NCI-H345 treated with DMSO at 0.1 percent for 48 hours (cell line): ENCODE results near the gene MYEOV.

ENCODE experiments used
- DNase-seq: peaks from one replicate; lab custom pipeline; 2025; ENCODE audit not compliant: unreplicated experiment; lab: John Stamatoyannopoulos, UW

The MYEOV gene

DNA sequence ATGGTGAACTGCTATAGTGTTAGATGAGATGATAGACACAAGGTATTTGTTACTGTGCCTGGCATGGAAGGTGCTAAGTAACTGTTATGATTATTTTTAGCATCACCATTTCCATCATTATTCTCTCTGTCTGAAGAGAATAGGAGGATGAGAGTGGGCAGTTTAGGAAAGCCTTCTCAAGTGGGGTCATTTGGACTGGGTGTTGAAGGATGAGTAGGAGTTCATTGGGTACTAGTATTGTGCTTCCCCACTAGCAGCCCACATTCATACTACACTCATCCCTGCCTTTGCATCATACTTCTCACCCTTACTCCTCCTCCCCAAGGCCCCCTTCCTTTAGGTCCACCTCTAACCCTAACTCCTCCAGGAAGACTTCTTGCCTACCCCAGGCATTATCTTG lies 20.6 kb downstream of the MYEOV start:
- DNase-seq, result no peak

DNA sequence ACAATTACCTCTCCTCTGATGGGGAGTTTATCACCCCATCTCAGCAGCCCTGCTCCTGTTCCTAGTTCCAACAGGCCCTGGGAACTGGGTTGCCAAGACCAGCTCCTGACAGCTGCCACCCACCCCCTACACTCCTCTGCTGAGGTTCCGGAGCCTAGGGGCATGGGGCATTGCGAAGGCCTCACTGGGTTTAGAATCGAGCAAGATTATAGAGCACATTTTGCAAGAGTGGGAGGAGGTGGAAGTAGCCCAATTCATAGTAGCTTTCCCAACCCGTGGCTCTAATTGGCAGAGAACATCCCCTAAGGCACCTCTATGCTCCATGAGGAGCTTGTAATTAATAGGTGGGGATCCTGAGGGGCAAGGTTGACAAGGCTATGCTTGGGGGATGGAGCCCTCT lies 23.0 kb downstream of the MYEOV start:
- DNase-seq, result no peak

DNA sequence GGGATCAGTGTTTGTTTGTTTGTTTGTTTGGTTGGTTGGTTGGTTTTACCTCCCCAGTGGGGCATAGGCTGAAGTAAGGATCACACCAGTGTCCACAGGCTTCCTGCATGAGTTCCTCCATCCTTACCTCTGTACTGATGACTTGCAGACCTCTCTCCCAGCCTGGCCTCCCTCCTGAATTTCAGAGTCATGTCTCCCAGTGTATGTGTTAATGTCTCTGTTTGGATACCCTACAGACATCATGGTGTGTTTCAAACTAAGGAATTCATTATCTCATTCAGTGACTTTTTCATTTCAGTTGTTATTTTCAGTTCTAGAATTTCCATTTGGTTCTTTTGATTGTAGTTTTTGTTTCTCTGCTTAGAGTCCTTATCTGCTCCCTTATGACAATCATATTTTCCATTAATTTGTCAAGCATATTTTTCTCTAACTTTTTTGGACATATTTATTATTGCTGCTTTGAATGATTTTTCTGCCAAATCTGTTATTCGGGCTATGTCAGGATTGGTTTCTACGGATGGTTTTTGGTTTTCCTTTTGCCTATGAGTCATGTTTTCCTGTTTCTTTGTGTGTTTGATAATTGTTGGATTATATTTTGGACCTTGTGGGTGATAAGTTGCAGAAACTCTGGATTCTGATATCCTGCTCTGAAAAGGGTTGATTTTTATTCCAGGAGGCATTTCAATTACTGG lies 23.6 kb downstream of the MYEOV start:
- DNase-seq, result no peak

DNA sequence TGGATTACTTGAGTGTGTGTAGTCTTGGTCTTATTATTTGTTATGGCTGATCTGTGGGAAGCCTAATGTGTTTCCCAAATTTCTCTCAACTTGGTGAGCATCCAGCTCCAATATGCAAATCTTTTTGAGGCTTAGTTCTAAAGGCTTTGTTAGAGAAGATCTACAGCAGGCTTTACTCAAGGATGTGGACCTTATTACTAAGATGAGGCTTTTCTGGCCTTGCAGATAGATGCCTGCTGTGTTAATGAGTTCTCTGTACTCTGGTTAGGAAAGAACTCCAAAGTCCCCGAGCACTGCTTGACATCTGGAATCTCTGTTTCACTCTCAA lies 24.1 kb downstream of the MYEOV start:
- no peak for DNase-seq

DNA sequence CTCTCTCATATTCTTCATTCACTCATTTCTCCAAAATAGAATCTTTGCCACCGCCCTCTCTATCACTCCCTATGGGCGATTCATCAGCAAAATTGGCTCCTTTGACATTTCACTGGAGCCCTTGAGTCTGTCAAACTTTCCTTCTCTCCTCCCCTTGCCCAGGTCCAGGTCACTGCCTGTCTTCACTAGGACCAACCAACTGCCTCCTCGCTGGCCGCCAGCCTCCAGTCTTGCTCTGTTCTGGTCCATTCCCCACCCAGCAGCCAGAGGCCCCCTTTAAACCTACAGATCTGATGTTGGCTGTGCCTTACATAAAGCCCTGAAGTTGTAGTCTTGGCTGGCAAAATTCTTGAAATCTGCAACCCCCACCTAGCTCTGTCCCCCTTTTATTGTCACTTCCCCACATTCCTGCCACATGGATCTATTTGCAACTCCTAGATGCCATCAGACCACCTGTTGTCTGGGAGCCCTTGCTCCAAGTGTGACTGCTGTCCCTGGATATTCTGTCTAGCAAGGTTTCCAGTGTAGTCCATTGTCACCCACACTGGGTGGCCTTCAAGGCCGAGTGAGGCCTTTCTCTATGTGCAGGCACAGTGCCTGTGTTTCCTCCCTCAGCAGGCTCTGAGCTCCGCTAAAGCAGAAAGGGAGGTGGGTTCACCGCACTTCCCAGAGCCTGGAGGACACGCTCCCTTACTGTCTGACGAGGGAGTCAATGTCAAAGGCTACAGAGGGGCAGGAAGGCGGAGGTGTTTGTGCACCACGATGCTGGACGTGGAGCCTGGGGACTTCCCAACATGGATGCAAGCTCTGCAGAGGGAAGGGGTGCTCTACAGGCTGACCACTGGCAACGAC lies 25.5 kb downstream of the MYEOV start:
- DNase-seq, result no peak

DNA sequence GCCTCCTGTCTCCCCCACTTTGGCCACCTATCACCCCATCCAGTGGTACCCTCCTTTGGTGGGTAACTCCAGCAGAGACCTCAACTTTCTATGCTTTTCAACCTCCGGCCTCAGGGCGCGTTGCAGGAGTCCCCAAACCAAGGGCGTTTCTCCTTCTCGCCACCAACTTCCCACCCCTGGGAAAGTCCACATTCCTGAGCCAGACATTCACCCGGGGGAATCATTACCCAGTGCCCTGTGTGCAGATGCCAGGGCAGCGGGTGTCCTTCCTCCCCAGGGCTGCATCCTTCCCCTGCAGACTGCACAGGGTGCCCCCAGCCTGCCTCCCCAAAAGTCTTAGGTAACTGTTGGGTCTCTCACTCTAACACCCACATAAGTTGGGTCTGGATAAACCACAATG lies 26.4 kb downstream of the MYEOV start:
- DNase-seq, result no peak

DNA sequence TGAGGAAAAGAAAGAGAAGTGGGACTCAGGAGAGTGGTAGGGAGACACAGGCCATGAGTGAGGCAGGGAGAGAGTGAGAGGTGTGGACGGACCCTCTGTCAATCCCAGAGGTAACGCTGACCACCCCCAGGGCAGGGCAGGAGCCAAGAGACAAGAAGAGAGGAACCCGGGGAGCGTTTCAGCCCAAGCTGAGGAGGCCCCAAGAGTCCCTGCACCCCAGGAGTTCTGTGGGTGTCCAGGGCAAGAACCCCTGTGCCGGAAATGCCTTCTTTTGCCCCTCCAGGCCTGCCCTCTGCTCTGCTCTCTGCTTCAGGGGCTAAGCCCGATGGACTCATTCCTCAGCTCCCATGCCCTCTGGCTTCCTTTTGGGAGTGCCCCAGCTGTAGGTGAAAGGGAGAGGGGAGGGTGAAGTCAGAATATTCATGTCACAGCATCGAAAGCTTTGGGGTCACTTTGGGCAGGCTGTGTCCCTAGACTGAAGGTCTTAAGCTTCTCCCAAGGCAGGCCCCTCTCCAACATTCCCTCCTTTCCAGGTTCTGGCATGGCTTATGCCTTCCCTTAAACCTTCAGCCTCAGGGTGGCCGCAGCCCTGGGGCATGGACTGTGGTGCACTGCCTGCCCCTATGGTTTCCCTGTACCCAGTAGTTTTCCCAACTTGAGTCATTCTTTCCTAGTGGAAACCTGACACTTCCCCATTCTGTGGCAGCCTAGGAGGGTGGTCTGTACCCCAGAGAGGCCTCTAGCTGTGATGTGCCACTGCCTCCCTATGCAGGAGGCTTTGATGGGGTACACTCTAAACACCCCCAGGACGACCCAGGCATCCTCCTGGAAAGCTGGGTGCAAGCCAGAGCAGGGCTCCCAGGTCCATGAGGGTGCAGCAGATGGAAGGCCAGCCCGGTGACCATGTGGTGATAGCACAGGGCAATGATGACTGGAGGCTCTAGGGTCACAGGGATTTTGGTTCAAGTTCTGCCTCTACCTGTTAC lies 27.1 kb downstream of the MYEOV start:
- DNase-seq, result no peak

DNA sequence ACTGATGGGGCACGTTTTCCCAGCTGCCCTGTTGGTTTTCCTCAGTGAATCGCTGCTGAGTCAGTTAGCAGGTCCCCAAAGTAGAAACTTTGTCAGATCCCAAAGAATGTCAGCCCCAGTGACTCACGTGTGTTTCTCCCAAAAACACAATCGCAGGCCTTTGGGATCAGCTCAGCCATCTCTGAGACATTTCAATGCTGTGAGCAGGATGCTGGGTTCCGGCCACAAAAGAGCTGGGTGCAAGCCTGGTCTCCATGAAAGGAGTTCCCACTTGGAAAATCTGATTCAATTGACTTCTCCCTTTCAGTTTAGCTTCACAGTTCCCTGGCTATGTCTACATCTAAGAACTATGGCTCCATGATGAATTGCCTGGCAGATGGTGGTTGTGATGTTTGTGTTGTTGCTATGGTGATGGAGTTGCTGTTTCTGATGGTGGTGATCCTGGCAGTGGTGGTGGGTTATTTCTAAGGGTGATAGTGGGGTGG lies 28.0 kb downstream of the MYEOV start:
- DNase-seq, result no peak

DNA sequence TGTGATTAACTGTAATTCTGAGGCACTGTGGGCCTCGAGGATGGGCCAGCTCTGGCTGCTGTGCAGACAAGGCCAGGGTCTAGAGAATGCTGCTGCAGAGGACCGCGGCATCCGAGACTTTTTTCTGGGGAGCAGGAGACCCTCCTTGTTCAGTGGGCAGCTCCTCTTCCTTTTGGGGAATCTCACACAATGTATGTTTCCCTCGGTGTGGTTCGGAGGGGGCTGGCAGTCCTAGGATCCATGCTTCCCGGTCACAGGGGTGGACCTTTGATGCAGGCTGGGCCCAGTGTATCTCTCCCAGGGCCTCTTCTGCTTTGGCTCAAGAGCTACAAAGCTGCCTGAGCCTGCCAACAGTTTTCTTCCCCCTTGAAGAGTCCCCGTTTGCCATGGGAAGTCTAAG lies 31.5 kb downstream of the MYEOV start:
- no peak for DNase-seq

DNA sequence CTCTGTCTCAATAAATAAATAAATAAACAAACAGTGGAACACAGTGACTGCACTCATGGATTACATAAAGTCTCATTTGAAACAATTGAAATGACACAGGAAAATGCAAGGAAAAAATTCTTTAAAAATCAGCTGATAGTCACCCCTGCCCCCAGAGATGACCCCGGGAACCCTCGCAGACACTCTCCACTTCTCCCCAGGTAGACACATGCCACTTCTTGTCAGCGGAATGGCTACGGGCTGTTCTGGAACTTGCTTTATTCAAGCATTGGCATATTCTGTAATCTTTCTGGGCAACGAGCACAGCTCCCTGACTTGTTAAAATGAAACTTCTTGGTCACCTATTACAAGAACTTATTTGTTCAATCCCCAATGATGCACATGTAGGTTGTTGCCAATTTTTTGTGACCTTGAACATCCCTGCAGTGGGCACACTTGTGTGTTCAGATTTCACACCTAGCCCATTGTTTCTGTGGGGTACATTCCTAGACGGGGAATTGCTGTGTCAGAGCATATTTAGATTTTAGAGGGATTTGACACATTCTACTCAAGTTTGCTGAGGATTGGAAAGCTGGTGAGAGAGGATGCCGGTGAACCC lies 32.8 kb downstream of the MYEOV start:
- DNase-seq, result no peak

DNA sequence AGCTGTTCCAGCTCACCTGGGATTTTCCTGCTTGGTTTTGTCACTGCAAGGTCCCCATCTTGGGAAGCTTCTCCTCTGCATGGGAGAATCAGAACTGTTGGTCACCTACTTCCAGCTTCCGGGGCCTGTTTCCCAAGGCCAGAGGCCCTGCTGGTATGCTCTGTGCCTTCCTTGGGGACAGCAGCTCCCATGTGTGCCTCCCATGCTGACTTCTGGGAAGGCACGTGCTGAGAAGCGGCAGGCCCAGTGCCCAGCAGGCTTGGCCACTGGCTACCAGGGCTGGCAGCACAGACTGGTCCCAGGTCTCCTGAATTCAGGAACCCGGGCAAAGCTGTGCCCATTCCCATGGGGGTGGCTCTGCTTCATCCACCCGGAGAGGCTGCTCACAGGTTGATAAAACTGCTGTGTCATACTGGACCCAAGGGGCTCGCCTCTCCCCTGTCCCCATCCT lies 33.8 kb downstream of the MYEOV start:
- DNase-seq, result no peak

DNA sequence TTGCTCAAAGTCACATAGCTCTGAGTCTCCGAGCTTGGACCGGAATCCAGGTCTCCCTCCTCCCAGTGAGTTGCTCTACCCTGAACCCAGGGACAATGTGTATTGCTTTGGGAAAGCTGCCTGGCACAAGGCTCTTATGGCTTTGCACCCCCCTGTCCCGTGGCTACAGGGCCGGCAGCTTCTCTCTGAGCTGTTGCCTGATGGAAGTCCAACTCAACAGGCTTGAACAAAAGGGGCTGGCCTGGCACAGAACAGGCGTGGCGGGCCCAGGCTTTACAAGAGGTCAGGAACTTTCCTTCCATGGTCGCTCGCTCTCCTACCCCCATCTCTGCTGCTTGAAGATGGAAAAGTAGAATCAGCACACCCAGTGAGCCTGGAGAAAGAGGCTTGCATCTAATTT lies 34.3 kb downstream of the MYEOV start:
- no peak for DNase-seq

DNA sequence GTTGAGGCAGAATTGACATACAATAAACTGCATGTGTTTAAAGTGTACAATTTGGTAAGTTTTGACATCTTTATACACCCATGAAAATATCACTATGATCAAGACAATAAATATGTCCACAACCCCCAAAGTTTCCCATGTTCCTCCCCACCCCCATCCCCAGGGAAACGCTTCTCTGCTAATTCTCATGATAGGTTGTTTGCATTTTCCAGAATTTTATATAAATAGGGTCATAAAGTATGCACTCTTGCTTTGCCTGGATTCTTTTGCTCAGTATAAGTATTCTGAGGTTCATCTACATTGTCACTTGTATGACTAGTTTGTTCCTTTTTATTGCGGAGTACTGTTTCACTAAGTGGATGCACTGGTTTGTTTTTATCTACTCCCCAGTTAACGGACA lies 35.6 kb downstream of the MYEOV start:
- DNase-seq, result no peak

DNA sequence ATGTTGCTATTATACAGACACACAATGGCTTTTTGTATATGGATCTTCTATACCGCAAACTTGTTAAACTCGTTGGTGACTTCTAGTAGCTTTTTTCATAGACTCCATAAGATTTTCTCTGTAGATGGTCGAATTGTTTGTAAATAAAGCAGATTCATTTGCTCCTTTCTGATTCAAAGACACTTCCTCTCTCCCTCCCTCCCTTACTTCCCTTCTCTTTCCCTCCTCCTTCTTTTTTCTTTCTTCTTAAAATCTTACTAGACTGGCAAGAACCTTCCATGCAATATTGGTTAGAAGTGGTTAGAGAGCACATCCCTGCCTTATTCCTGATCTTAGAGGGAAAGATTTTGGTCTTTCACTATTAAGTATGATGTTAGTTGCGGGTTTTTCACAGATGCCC lies 36.4 kb downstream of the MYEOV start:
- DNase-seq, result no peak

DNA sequence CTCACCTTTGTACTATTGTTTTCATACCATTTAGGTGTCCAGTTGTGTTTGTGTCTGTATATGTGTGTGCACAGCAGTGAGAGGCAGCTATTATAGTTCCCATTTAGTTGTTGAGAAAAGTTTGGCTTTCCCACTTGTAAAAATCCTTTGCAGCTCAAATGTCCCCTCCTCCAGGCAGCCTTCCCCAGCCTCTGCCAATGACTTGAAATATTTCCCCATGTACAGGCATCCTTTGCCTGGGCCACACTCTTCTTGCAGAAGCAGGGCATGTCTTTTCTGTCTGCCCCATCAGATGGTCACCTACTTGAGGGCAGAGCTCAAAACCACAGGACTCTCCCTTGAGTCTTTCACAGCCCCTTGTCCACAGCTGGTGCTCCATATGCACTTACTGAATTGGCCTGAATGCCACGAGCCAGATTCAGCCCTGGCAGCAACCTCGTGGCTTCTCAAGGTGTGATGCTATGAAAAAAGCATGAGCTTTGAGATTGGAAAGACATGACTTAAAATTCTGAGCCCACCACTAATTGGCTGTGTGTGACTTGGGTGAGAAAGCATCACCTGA lies 39.3 kb downstream of the MYEOV start:
- DNase-seq, result no peak

DNA sequence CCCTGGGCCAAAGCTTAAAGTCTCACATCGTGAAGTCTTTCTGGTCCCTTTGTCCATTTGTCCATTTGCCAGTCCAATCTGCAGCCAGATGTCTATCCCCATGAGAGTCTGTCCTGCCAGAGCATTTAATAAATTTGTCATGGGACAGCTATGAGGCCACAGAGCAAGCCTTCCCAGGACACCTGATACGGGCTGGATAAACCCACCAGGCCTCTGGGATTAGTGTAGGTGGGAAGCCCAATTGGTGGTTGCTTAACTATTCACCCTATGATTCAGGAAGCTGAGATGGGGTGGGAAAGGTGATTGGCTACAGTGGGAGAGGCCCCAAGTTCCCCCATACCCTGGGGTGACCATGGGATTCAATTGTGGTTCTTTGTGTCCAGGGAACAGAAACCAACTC lies 39.9 kb downstream of the MYEOV start:
- no peak for DNase-seq

DNA sequence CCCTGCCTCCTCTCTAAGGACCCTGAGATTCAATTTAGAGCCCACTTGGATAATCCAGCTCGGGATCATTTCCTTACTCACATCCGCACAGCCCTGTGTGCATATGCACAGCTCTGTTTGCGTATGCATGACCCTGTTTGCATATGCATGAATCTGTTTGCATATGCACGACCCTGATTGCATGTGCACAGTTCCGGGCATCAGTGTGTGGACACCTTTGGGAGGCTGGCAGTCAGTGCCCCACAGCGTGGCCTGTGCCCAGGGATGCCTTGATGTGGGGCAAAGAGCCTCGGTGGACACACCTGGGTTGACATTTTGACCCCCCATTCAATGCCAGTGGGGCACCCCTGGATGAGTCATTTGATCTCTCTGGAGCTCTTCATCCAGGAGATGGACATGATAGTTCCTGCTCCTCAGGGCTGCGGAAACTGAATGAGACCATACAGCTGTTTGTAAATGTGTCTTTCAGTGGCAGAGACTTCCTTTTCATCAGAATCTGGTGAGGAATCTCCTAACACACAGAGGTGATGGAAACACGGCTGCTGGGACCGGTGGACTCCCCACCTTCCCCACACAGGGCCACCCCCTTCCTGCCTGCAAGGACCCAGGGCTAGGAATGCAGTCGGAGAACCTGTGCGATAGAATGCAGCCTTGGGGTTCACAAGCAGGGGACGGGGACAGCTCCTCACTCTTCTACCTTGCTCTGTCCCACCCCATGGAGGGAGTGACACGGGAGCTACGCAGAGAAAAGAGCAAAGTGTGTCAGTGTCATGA lies 41.2 kb downstream of the MYEOV start:
- DNase-seq, result no peak

DNA sequence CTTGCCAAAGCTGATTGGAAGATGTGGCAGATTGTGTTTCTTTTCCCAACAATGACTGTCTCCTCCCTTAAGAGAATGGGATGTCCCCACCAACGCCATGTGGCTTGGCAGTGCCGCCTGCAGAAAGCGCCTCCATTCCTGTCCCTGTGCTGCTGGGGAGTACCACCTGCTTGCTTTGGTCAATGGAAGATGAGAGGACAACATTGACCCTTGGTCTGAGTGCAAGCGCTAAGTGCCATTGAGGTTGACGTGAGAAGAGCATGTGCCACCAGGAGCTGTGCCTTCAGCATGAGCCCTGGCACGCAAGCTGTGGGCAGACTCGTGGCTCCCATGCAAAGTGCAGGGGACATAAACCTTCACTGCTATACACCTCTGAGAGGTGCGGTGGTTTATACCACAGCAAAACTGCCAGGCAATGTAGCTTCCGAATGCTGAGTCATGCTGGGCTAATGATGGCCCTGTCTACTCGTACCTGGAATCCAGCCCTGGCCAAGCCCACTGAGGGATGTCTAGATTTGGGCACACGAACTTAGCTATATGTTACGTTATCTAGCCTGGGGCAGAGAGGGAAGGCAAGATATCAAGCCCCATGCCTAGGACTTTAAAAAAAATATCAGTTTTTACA lies 41.9 kb downstream of the MYEOV start:
- DNase-seq, result no peak

DNA sequence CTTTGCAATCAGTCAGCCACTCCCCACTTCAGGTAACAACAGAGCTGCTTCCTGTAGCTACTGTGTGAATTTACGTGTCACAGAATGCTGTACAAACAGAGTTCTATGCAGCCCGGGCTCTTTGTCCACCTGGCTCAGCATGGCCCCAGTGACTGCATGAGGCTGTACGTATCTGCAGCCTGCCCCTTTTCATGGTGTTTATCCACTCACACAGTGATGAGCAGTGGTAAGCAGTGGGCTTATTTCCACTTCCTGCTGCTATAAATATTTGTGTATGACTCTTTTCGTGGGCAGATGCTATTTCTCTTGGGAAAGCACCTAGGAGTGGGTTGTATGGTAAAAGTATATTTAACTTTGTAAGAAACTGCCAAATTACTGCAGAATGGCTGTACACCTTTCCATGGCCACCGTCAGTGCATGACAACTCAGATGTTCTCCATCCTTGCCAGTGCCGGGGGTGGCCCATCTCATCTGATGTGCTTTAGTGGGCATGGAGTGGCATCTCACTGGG lies 43.3 kb downstream of the MYEOV start:
- peak; percentile 28 for DNase-seq
